GM21367 (cell line): Measurements from ENCODE around the gene U2SURP.
"Not testable (repeated sequence)": the region's sequence is repeated elsewhere in the genome, so short reads cannot be mapped to it uniquely, and the experiment has no call there.

Source experiments
- ATAC-seq: cut with Tn5 transposase; IDR thresholded peaks from one replicate; pipeline ENCODE4 v1.9.1; 2021; ENCODE audit not compliant: unreplicated experiment

Gene U2SURP

DNA sequence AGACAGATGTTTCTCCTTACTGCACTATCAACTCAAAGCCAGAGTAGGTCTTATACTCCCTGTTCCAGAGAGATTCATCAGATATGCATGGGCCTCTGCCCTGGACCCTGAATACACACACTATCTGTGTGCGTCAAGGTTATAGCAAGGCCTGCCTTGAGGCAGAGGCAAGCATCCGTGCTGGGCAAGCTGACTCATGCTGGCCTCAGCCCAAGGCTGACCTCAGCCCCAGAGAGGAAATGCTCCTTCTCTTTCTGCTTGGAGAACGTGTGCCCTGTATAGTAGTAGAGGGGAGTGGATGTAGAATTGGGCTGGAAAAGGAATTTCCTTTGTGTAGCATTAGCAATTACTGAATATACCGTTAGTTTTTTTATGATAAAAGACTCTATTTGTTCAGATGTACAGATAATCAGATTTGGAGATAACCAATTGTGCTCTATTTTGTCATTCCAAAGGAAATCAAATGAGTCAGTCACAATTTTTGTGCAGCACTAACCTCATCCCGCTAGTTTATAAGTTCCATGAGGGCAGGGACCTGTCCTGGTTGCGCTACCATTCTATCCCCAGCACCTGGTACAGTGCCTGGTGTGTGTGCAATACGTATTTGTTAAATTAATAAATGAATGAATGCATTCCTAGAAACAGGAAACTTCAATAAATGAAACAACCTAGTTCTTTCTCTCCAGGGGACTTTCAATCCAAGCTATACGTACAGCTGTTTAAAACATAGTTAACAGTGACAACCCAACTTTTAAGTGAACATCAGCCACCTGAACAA, 24.6 kb upstream of the U2SURP start:
- ATAC-seq: no peak

DNA sequence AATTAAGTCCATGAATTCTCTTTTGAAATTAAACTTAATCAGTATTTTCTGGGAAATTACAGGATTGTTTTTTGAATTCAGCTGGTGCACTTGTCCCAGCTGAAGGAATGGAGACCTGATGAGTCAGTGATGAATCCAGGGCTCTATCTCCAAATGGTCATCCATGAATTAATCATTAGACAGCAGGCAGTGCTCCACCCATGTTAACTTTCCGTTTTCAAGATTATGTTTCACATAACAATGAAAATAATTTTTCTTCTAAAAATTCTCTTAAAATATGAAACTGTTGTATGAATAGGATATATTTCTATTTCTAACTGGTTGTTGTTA, 24.0 kb upstream of the U2SURP start:
- no peak for ATAC-seq

DNA sequence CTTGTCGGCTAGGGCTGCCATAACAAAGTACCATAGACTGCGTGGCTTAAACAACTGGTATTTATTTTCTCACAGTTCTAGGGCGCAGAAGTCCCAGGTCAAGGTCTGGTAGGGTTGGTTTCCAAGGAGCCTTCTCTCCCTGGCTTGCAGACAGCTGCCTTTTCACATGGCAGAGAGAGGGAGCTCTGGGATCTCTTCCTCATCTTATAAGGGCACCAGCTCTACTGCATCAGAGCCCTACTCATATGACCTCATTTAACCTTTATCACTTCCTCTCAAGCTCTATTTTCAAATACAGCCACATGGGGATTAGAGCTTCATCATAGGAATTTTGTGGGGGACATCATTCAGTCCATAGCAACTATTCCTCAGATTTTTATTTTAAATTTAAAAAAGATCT, 20.3 kb upstream of the U2SURP start:
- no peak for ATAC-seq

DNA sequence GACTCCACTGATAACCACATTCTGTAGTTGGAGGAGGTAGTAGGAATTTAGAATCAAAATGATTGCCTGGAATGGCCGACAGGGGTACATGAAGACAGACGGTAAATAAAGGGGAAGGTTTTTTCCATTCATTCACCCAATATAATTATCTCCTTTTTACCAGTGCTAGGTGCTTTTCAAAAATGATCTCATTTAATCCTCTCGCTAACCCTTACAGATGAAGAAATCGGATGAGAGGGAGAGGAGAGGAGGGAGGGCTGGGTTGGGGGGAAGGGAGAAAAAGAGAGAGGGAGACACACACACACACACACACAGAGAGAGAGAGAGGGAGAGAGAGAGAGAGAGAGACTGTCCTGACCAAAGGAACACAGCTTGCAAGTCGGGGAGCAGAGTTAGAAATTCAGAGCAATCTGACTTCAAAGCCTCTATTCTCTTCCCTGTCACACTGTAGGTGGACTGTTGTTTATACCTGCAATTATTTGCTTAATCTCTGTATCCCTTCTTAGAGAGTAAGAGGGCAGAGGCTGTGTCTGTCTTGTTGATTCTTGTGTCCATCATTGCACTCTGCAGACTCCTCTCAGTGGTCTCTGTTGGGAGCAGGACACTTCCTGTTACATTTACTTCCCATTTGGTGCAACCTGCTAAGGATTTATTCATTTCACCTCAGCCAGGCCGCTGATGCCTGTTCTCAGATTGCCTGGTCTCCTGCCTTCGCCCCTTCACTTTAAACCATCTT, 19.2 kb upstream of the U2SURP start:
- ATAC-seq: no peak

DNA sequence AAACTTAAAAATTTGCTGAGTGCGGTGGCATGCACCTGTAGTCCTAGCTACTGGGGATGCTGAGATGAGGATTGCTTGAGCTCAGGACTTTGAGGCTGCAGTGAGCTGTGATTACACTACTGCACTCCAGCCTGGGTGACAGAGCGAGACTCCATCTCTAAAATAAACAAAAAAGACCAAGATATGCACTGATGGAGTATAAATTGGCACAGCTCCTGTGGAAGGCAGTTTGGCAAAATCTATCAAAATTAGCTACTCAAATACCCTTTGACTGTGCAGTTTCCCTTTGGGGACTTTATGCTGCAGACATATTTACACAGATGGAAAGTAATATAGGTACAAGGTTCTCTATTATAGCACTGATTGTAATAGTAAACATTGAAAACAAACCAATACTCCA, 18.1 kb upstream of the U2SURP start:
- no peak for ATAC-seq

DNA sequence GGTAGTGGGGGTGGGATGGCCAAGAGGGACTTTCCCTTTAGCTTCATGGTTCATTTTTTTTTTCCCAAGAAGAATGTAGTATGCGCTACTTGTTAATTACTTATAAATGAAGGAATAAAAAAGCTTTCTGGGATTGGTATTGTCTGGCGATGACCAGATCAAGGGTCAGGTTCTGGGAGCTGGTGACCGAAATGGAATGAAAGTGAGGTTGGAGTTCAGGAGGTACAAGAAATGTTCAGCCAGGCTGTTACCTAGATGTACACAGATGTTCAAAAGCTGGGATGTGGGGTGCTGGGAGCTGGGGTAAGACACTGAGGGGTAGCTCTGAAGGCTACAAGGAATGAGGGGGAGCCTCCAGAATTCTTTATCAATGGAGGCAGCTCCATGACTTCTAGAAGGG, 17.1 kb upstream of the U2SURP start:
- no peak for ATAC-seq

DNA sequence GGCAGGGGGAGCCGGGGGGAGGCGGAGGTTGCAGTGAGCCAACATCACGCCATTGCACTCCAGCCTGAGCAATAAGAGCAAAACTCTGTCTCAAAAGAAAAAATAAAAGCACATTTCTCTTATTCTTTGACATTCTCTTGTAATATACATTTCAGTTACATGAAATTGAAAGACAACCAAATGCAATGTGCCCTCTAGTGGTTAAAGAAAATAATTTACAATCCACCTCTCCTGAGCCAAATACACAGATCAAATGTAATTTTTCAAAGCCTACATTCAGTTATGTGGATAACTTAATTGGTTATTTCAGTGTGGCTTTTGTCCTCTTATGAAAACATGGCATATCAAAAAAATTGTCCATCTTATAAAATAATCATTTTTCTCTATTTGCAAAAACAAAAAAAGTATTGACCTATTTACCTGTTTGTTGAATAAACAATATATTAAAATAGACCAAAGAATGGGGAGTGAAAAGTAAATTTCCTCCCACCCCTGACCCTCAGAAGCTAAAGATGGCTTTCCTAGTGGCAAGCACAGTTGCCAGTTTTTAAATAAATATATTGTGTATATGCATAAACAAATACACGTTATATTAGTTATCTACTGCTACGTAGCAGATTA, 14.2 kb upstream of the U2SURP start:
- ATAC-seq: peak; percentile 55

DNA sequence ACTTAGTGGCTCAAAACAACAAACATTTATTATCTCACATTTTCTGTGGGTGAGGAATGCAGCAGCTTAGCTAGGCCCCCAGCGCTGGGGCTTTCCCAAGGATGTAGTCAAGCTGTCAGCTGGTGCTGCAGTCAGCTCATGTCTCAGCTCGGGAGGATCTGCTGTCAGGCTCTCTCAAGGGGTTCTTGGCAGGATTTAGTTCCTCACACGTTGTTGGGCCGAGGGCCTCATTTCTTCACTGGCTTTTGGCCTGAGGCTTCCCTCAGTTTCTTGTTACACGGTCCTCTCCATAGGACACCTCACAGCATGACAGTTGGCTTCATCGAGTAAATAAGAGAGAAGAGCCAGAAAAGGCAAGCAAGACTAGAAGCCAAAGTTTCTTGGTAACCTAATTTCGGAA, 13.7 kb upstream of the U2SURP start:
- no peak for ATAC-seq

DNA sequence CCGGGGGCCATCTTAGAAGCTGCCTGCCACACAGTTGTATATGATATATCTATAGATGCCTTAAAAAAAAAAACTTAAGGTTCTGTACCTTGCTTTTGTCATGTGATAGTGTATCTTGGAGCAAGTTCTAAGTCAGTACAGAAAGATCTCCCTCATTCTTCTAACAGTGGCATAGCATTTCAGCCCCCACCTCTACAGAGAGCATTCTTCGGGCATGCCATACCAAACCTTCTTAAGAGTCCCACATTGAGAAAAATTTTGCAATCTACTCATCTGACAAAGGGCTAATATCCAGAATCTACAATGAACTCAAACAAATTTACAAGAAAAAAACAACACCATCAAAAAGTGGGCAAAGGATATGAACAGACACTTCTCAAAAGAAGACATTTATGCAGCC, 13.1 kb upstream of the U2SURP start:
- ATAC-seq: not testable (repeated sequence)

DNA sequence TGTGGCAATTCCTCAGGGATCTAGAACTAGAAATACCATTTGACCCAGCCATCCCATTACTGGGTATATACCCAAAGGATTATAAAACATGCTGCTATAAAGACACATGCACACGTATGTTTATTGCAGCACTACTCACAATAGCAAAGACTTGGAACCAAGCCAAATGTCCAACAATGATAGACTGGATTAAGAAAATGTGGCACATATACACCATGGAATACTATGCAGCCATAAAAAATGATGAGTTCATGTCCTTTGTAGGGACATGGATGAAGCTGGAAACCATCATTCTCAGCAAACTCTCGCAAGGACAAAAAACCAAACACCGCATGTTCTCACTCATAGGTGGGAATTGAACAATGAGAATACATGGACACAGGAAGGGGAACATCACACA, 12.5 kb upstream of the U2SURP start:
- not testable (repeated sequence) for ATAC-seq

DNA sequence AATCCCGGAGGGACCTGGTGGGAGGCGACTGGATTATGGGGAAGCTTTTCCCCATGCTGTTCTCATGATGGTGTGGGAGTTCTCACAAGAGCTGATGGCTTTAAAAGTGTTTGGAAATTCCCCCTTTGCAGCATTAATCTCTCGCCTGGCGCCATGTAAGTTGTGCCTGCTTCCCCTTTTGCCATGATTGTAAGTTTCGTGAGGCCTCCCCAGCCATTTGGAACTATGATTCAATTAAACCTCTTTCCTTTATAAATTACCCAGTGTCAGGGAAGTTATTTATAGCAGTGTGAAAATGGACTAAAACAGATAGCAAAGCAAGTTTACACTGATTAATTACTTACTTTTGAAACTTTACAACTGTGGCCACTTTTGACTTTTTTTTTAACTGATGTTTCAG, 10.6 kb upstream of the U2SURP start:
- no peak for ATAC-seq

DNA sequence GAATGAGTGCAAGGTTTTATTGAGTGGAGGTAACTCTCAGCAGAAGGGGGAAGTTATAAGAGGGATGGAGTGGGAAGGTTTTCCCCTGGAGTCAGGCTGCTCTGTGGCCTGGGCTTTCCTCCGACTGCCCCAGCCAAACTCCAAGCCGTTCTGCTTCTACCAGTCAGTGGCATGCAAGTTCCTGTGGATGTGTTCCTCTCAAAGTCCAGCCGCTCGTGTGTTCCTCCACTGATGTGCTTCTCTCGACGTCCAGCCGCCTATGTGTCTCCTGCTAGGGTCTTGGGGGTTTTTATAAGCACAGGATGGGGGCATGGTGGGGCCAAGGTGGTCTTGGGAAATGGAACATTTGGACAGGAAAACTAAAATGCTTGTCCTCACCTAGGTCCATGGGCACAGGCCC, 9.0 kb upstream of the U2SURP start:
- ATAC-seq: no peak

DNA sequence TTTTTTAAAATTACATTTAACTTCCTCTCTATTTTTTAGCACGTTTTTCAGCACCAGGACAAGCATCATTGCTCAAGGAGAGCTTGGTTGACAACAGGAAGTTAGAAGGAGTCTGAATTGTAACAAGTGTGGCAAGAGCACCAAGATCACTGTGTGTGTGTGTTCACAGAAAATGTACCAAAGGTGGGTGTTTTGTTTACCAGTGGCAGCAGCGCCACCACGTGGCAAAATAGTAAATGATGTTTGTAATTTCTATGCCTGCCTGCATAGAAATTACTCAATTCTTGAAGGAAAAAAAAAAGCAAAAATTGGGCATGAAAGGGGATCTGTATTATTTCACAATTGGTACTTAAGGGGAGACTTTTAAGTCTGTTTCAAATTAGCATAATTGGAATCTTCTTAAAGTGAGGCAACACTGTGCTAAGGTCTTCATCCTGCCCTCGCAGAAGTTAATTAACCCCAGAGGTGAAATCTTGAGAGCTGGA, 7.4 kb upstream of the U2SURP start:
- ATAC-seq: peak; percentile 78

DNA sequence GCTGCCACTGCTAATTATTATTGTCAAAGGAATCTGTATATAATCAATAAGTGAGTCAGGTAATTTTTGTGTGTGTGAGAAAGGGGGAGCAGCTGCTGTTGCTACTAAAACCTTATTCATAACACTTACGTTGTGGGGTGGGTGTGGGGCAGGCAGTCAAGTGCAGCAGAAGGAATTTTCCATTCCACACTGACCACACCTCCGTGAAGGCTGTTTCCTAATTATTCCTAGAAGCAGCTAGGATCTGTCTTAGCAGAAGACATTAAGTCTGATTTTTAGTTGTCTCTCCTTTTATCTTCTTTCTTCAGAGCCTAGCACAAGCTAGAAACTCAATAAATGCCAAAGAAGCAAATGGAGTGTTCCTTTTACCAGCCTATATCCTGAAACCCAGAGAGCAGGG, 4.0 kb upstream of the U2SURP start:
- no peak for ATAC-seq

DNA sequence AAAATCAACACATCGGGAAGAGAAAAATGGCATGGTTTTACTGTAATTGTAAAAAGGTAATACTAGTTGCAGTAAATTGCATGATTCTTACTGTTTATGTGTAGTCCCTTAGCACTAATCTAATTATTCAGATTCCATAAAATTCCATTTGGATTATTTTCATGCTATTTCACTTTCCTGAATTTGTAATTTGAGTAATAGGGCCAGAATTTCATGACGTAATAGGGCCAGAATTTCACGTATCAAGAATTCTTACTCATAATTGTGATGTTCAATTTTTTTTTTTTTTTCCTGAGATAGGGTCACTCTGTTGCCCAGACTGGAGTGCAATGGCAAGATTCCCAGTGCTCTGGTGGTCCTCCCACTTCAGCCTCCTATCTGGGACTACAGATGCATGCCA, 2.9 kb upstream of the U2SURP start:
- no peak for ATAC-seq

DNA sequence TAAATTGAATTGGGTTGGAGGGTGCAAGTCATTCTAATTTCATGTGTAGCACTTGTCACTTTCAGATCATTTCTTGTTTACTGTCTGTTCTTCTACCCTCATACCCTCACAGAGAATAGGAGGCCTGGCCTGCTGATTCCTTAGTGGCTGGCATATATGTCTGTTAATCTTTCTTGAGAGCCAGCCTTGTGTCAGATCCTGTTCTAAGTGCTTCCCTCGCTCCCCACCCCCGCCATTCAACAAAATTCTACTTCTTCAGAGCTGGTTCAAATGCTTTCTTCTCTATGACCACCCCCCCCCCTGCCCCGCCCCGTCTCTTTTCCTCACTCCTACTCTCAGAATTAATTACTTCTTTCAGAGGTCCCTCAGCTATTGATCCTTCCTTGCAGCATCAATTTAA, 1.5 kb upstream of the U2SURP start:
- no peak for ATAC-seq

DNA sequence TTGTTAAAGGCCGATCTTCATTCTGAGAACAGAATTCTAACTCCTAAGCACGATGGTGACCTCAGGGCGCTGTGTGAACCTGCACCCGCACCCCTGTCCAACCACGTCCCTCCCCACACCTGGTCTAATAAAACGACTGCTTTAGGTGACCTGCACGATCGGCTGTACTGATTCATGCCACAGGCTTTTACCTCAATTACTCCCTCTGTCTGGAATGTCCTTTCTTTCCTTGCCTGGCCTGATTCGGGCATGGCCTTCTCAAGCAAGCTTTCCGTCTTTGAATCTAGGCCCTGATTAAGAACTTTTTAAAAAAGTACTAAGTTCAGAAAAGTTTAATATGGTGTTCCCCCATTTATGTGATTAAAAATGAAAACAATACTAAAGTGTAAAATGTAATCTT, 842 bp upstream of the U2SURP start:
- ATAC-seq: no peak

DNA sequence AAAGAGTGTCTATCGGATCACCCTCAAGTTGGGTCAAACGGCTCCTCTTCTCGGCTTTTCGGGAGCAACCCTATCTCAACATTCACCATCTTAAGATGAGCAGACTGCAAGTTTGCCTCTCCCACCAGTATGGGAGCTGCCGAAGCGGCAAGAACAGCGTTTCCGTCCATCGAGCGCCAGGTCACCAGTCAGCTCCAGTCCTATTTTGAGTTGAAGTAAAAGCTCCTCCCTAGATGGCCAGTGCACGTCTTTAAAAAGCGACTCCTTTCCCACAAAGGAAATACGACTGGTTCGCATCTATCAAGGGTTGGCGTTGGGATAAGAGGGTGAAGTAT, 369 bp upstream of the U2SURP start:
- ATAC-seq: peak; percentile 73

DNA sequence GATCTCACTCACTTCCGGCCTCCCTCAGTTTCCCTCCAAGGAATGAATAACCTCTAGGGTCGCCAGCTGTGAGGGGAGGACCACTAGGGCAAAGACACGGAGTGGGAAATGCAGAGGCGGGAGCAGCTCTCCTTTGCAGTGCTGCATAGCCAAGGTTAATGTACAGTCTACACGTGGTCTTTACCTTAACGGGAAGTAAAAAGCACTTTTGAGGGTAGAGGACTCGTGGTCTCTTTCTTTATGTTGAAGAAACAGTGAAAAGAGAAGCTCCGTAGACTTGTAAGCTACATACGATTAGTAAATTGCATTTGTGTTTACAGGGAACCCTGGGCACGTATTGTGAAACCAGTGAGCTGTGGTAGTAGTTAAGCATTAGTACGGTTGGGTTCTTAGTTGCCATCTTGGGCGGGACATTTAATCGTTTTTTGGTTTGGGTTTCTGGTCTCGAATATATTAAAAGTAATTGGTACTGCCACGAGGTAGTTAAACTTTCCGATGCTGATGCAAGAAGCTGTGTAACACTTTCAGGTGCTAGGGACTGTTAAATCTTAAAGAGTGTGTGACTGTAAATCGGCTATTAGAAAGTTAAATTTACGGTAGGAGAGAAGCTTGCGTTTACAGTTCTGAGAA, 828 bp downstream of the U2SURP start:
- peak; percentile 25 for ATAC-seq

DNA sequence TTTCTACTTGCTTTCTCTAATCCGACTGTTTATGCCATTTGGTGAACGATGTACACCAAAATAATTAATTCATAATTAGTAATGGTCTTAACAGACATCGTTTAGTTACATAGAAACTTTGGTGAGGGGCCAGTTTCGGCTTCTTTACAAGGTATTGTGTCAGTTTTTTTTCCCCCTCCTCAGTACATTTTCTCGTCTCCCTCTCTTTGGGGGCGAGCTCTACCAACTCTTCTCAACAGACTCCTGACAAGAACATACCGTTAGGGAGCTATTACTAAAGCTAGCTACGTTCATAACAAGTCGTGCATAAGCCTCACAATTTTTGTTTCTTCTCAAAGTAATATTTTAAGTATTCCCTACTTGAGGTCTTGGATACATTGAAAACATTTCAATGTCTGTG, 1.4 kb downstream of the U2SURP start:
- no peak for ATAC-seq

DNA sequence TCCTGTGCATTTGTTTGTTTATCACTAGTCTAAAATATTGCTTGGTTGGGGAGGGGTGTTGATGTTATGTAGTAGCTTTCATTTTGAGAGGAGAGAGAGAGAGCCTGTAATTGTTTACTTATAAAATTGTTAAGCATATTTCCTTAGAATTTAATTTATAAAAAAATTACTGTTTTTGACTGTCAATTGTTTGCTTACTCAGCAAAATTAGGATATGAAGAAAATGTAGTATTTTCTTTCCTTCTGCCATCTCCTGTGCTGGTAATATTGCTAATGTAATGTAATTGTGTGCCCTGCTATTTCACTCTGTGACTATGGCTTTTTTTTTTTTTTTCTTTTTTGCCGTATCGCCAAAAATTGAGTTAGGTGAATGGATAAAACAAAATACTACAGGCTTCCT, 3.5 kb downstream of the U2SURP start:
- no peak for ATAC-seq

DNA sequence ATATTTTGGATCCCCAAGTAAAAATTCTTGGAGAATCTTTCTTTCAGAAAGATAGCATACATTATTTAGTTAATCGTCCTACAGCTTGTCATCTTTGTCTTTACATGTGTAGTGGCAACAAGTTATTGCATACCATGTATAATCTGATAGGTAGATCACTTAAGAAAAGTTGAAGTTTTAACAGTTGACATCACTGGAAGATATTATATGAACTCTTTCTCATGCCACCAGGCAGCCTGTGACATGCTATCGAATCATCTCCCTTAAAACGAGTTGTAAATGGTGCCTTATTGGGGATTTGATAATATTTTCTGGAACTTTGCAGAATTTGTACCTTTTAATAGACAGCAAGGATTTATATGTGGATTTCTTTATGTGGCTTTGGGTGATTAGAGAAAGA, 8.7 kb downstream of the U2SURP start:
- ATAC-seq: no peak
